EL (cell line): ENCODE results near the gene DDIT3.
A peak's percentile ranks its signal among the peaks of the same experiment; 100 is the strongest.

ENCODE experiments used
- DNase-seq: peaks from one replicate; pipeline ENCODE4 v3.0.0-alpha.2; 2016

The DDIT3 gene

DNA sequence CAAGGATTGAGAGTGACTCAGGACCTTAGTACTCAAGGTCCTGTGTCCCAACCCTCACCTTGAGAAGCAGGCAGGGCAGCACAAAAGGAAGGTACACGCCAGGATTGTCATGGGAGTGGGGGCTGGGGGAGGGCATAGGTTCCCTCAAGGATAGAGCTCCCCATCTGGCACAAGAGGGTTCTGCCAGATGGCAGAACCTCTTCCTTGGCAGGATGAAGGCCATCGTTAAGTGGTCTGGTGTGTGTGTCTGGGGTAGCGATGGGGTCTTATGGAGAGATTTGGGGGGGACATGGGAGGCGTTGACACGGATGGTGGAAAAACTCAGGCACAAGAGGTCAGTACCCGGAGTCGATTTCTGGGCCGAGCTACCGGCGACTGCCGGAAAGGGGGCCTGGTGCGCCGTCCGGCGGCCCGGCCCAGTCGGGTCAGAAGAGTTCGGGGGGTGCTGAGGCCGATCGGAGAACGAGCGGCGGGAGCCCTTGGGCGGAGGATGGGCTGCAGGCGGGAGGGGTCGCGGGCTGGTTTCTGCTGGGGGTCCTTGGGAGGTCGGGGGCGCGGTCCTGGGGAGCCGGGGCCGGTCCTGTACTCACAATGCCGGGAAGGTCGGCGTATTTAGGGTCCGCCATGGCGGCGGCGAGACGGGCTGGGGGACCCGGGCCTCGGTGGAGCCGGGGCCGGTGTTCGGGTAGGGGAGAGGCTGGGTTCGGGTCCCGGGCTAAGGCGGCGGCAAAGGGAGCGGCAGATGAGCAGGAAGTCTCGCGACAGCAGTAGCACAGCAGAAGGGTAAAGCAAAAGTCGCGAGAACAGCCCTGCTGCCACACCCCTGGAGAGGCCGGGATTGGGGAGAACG lies 26.3 kb upstream of the DDIT3 start, which contains the start of gene DCTN2:
Gene DCTN2, minus strand, starts transcription at position 755 of the 850 bp plus-strand sequence. Its CDS starts 129 bp downstream, at position 626.
- peak; percentile 97 for DNase-seq

GRCh38 chr12:57545809-57546437 lies 25.6 kb upstream of the DDIT3 start:
- DNase-seq = peak; percentile 24

DNA sequence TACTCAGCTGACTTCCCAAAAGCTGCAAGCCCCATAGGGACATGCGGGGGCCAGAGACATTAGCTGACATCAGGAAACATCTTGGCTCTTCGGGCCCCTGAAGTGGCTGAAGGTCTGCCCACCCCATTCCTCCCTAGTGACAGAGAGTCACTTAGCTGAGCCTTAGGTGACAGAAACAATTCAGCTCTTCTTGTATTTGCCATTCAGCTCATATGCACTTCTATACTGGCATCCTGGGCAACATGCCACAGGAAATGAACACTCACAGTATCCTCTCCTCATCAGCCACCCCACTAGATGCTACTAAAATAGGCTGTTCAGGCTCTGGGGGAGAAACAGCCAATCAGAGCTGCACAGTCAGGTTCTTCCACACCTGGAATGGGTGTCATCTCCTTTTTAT lies 23.3 kb upstream of the DDIT3 start:
- DNase-seq = peak; percentile 29

DNA sequence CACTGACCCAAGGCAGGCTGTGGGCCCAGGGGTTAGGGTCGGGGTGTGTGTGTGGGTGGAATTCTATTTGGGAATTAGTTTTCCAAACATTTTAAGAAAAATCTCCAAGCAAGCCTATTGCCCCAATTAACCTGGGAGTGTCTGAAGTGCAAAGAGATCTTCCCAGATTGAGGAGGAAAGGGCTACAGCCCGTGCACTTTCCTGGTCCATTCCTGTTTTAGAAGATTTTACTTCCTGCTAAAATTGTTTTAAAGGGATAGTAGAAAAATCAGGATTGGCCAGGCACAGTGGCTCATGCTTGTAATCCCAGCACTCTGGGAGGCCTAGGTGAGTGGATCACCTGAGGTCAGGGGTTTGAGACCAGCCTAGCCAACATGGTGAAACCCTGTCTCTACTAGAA lies 21.4 kb upstream of the DDIT3 start:
- no peak for DNase-seq

DNA sequence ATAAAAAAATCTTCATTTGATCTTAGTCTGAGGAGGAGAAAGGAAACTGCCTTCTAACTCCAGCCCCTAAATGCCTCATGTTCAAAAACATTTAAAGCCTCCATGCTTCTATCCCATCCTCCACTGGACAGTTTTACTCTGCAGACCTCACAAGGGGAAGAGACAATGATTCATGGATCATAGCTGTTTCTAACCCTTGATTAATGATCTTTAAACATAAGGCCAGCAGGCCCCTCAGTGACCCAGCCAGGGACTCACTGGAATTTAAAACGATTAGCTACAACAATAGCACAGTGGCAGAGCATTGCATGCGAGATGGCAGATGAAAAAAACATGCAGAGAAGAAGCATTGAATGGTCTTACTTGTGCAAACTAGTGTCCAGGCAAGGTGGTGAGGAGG lies 20.7 kb upstream of the DDIT3 start:
- no peak for DNase-seq

GRCh38 chr12:57539134-57539768 lies 18.9 kb upstream of the DDIT3 start:
- DNase-seq = no peak

DNA sequence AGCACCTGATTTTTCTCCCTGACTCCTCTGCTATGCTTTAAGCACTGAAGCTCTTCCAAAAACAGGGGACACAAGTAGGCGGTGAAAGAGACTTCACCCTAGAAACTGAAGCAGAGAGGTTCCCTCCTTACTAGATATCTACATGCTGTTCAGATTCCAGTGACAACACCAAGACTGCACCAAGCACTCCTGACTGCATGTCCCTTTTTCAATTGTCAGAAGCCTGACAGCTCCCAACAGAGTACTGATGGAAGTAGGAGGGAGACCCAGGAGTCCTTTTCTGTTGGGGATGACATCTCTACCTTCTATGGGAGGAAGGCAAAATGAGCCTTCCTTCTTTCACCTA lies 16.3 kb upstream of the DDIT3 start:
- no peak for DNase-seq

- DNase-seq = no peak
Observed at GRCh38 chr12:57535764-57536596, 15.7 kb upstream of the DDIT3 start.

DNA sequence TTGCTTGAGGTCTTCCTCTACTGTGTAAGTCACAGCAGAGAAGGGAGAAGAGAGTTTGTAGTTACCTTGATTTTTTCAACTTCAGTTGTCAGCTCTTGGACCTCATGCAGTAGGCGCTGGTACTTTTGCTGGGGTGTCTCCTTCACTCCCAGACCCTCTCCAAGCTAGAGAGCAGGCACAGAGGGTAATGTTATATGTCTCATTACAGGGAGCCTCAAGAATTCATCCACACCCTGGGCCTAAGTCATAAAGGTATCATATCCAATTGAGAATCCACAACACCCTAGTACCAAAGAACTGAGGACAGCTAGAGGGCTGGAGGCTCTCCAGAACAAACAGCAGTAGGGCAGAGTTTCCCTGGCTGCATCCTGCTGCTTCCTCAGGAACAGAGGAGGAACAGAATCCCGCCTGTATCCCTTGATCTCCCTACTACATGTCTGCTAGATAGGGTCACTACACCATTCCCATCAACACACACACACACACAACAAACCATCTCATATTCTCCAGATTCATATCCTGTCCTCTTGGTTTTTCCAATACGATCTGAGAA lies 14.8 kb upstream of the DDIT3 start:
- DNase-seq = no peak

GRCh38 chr12:57534250-57534649 lies 13.9 kb upstream of the DDIT3 start:
- DNase-seq = no peak

- DNase-seq = no peak
Observed at GRCh38 chr12:57533108-57533507, 12.8 kb upstream of the DDIT3 start.

- no peak for DNase-seq
Observed at GRCh38 chr12:57531836-57532235, 11.5 kb upstream of the DDIT3 start.

DNA sequence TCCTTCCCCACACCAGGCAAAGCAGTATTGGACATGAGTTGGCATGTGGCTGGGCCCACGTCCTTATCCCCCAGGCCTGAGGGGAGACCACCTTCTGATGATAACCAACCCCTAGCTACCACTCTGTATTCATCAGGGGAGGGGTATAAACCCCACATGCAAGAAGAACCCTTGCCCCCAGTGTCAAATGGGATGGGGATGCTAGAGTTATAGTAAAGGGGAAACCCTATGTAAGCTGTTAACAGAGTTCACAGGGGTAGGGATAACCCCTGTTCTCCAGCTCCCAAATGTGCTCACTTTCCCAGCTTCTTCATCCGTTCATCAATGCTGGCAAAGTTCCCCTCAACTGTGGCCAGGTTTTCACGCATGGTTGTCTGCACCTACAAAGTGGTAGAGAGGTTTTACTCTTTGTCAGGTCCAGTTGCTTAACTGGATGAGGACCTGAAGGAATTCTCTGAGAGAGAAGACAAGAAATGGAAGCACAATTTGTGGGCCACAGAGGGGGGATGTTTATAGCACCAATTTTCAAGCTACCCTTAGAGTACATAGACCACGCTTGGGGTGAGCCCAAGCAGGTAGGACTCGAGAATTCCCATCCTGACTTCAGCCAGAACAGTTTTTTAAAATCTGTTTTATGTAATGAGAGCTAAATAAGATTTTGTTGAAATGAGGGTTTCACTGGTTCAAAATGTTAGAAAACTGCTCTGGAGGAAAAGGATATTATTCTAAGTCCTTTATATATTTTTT lies 10.3 kb upstream of the DDIT3 start:
- no peak for DNase-seq

GRCh38 chr12:57529831-57530230 lies 9.5 kb upstream of the DDIT3 start:
- no peak for DNase-seq

DNA sequence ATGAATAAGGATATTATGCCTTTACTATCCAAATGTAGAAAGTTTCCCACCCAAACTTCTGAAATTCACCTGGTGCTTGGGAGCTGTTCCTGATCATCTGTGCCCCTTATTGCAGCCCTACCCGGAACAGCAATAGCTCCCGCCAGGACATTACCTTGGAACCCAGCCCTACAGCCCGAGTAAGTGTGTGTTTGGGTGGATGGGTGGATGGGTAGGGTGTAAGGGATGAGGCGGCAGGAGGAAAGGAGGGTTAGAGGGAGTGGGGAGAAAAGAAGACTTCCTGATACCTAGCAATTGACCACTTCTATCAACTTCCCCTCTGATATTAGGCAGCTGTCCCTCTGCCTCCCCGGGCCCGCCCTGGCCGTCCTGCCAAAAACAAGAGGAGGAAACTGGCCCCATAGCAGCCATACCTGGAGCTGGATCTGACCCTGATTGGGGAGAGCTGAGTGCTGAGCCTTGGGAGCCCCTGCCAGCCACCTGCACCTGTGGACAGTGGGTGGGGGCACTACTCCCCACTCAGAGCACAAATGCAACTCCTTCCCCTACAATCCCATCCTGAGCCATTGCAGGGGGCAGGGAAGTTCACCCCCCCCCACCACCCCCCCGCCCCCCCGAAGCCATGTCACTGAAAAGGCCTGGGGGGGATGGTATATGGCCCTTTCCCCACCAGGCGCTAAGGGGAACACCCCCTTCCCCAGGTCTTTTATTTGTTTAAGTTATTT lies 8.7 kb upstream of the DDIT3 start:
- DNase-seq = no peak

GRCh38 chr12:57528176-57528575 lies 7.9 kb upstream of the DDIT3 start:
- no peak for DNase-seq

GRCh38 chr12:57527184-57527583 lies 6.9 kb upstream of the DDIT3 start:
- DNase-seq = no peak

DNA sequence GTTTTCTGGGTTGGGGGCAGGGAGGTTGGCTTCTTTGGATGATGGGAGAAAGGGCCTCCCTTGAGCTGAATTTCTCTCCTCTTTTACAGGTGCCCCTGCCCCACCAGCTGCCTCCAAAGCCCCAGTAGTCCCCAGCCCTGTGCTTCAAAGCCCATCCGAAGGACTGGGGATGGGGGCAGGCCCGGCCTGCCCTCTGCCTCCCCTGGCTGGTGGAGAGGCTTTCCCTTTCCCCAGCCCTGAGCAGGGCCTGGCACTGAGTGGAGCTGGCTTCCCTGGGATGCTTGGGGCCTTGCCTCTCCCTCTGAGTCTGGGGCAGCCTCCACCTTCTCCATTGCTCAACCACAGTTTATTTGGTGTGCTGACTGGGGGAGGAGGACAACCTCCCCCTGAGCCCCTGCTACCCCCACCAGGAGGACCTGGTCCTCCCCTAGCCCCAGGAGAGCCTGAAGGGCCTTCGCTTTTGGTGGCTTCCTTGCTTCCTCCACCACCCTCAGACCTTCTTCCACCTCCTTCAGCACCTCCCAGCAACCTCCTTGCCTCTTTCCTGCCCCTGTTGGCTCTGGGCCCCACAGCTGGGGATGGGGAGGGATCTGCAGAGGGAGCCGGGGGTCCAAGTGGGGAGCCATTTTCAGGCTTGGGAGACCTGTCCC lies 6.3 kb upstream of the DDIT3 start:
- DNase-seq = no peak

- DNase-seq = no peak
Observed at GRCh38 chr12:57525615-57526383, 5.5 kb upstream of the DDIT3 start.
